HG03439 (cell line): ENCODE results near the gene STT3B.

Source experiments
- ATAC-seq: cut with Tn5 transposase; IDR thresholded peaks from one replicate; pipeline ENCODE4 v1.9.1; 2021; ENCODE audit warnings: mild to moderate bottlenecking, moderate library complexity; ENCODE audit not compliant: unreplicated experiment

Gene STT3B

GRCh38 chr3:31550452-31551251, 17.9 kb downstream of the STT3B start:
- ATAC-seq = no peak

GRCh38 chr3:31551646-31552045, 18.9 kb downstream of the STT3B start:
- ATAC-seq = no peak

- no peak for ATAC-seq
Measured at GRCh38 chr3:31552103-31552502, 19.4 kb downstream of the STT3B start.

- no peak for ATAC-seq
Measured at GRCh38 chr3:31553258-31553657, 20.5 kb downstream of the STT3B start.

DNA sequence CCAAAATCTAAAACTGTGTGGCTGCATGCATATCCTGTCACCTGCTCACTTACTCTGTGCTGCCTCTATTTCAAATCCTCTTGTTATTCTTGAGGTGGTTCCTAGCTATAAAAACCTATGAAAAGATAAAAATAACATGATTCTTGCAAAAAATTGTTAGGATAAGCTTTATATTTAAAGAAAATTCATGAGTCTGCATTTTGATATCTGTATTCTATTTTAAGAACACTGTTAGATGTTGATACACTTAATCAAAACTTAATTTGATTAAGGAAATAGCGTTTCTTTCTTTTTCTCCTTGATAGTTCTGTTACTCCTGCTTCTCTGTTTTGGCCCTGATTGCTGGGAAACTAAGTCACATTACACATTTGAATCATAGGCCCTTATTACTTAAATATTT, 22.5 kb downstream of the STT3B start:
- ATAC-seq = no peak

DNA sequence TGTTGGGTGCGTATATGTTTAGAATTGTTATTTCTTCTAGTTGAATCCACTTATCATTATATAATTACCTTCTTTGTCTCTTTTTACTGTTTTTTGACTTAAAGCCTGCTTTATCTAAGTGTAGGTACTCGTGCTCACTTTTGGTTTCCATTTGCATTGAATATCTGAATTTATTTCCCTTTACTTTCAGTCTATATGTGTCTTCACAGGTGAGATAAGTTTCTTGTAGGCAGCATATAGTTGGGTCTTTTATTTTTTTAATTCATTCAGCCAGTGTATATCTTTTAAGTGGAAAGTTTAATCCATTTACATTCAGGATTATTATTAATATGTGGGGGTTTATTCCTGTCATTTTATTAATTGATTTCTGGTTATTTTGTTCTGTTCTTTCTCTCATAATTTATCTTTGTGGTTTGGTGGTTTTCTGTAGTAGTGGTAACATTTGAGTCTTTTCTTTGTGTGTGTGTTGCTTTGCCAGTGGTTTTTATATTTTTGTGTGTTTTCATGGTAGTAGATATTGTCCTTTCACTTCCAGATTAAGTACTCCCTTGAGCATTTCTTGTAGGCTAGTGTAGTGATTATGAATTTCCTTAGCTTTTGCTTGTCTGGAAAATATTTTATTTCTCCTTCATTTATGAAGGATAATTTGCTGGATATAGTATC, 27.3 kb downstream of the STT3B start:
- ATAC-seq = no peak

- ATAC-seq = no peak
Measured at GRCh38 chr3:31561891-31562290, 29.2 kb downstream of the STT3B start.

DNA sequence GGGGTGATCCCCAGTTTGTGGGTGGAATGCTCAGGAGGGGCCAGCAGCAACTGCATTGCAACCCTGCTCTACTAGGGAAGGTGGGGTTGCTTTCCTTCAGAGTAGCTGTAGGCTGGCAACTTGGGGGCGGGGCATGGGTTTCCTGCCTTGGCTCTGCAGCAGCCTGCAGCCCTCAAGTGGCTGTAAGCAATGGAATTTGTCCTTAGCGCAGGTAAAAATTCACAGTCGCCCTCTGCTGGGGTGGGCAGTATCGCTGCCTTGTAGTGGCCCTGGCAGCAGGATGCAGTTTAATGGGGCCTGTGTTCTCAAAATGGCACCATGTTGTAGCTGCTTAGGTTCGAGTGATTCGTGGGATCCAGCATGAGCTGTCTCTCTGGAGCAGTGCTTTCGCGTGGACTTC, 29.8 kb downstream of the STT3B start:
- ATAC-seq = no peak

- no peak for ATAC-seq
Measured at GRCh38 chr3:31565288-31565687, 32.6 kb downstream of the STT3B start.

- no peak for ATAC-seq
Measured at GRCh38 chr3:31567036-31567435, 34.3 kb downstream of the STT3B start.

GRCh38 chr3:31568649-31569048, 35.9 kb downstream of the STT3B start:
- no peak for ATAC-seq

- ATAC-seq = no peak
Measured at GRCh38 chr3:31571325-31571724, 38.6 kb downstream of the STT3B start.

GRCh38 chr3:31572236-31573004, 39.7 kb downstream of the STT3B start:
- no peak for ATAC-seq

DNA sequence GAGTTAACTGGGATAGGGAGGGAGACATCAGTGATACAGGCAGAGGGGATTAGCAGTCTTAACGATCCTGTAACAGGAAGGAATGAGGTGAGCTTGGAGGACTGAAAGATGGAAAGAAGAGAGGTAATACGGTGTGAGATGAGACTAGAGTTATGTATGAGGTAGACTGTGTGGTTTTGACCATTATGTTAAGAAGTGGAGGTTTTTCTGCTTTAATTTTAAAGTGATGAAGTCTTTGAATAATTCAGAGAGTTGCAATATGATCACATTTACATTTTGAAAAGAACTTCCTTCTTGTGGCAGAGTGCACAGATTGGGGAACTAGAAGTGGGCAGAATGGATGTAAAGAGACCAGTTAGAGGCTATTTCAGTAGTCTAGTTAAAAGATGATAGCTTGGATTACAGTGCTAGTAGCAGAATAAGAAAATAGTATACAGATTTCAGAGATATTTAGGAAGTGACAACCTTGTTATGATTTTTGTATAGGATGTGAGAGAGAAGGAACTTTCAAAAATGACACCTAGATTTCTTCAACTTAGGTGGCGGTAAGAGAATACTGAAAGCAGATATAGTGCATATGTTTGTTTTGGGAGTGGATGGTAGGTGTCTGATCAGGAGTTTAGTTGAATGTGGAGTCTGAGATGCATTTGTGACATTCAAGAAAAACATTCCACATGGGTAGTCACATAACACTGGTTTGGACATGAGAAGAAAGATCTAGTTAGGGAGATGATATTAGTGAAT, 40.5 kb downstream of the STT3B start:
- no peak for ATAC-seq

- no peak for ATAC-seq
Measured at GRCh38 chr3:31575448-31575847, 42.7 kb downstream of the STT3B start.

DNA sequence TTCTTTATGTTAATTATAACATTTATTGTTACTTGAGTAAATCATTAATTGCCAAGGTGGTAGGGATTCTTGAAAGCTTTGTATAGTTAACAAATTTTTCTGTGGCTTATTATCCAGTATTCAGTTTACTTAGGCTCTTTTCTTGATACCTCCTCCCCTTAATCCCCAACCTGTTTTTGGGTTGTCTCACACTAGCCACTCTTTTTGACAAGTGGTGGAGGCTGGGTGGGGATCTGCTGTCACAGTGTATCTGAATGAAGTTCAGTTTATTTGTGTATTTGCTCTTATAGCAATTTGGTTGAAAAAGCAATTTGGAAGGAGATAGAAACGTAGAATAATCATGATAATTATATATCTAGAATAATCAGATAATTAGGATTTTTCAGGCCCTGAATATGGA, 43.8 kb downstream of the STT3B start:
- no peak for ATAC-seq

GRCh38 chr3:31577232-31577631, 44.5 kb downstream of the STT3B start:
- ATAC-seq = no peak

- no peak for ATAC-seq
Measured at GRCh38 chr3:31579828-31580227, 47.1 kb downstream of the STT3B start.

GRCh38 chr3:31580645-31581044, 47.9 kb downstream of the STT3B start:
- ATAC-seq = no peak

GRCh38 chr3:31581660-31582059, 48.9 kb downstream of the STT3B start:
- no peak for ATAC-seq

DNA sequence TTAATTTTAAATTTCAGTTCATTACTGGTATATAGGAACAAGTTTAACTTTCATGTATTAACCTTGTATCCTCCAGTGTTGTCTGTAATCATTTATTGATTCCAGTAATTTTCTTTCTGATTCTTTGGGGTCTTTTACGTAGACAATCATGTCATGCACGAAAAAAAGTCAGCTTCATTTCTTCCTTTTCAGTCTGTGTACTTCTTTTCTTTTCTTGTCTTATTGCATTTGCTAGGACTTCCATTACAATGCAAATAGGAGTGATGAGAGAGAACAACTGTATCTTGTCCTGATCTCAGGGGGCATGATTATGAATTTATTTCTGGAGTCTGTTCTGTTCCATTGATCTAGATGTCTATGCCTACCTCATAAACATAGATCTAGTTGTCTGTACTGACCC, 56.5 kb downstream of the STT3B start:
- no peak for ATAC-seq
